K562 (cell line): ENCODE data around the gene OBP2A. TPM values are rescaled to one million over a fixed set of nuclear protein-coding genes. Genes with fewer than 3 reads are reported as not detected.

Experiments used
- ATAC-seq: fragments of 200-7000 bp; cut with Tn5 transposase; 3 replicates; pipeline ENCODE4 v1.9.1; 2020; ENCODE audit warnings: moderate library complexity
- BruUV-seq: library from RNA; stranded (reverse); fragments of 400-500 nt; replicated peaks from 2 replicates; lab custom pipeline; 2021; lab: Mats Ljungman, UMichigan
- CTCF ChIA-PET: fragments of 300-600 bp; formaldehyde crosslinking; extraction: SDS; loops from one replicate; lab custom pipeline; 2021; ENCODE audit warnings: low intra/inter-chr PET ratio; lab: Yijun Ruan, JAX
- POLR2A ChIA-PET: fragments of 300-600, 350-650 bp; sonication (Branson Sonifier 250); formaldehyde crosslinking; extraction: SDS; loops from one replicate; lab custom pipeline; 2021; ENCODE audit warnings: antibody characterized with exemption, inconsistent platforms; lab: Yijun Ruan, JAX
- DNase-seq, 4 experiments: peaks; one replicate each; pipeline versions ENCODE4 v3.0.0 to v3.0.0-alpha.2; 2011 to 2018; ENCODE audit warnings: low spot score in 3 of 4, mixed read lengths in 3 of 4; ENCODE audit errors: extremely low read depth in 1 of 4
- FAIRE-seq: peaks from 2 replicates; lab custom pipeline; 2011; peaks lifted over from hg19 to GRCh38; lab: Jason Lieb, UNC
- H2AFZ ChIP-seq: 2 replicates; pipeline ENCODE4 v1.6.0; 2011; ENCODE audit warnings: low read depth, low read length, control low read depth, inconsistent platforms
- H3K27ac ChIP-seq: fragments of 200-600 bp; 3 replicates; pipeline ENCODE4 v1.8.0; 2011; ENCODE audit warnings: low read depth, mild to moderate bottlenecking, control low read depth, inconsistent platforms, low read length, moderate library complexity, mixed read lengths; ENCODE audit errors: extremely low read depth
- H3K27me3 ChIP-seq, 2 experiments: fragments of 300-600 bp in 1 of 2; 2 replicates in 1 of 2; 3 replicates in 1 of 2; pipeline versions ENCODE4 v1.6.0 to v1.8.0; 2011; ENCODE audit warnings: inconsistent platforms in 2 of 2, low read length in 2 of 2, mild to moderate bottlenecking in 1 of 2, mixed read lengths in 1 of 2, moderate library complexity in 1 of 2; ENCODE audit not compliant: control insufficient read depth in 2 of 2, insufficient read depth in 2 of 2
- H3K36me3 ChIP-seq: fragments of 300-600 bp; 3 replicates; pipeline ENCODE4 v1.8.0; 2011; ENCODE audit warnings: mild to moderate bottlenecking, low read length, inconsistent platforms; ENCODE audit not compliant: control insufficient read depth, insufficient read depth
- H3K4me1 ChIP-seq, 2 experiments: fragments of 200-600 bp in 1 of 2; replicated peaks in 1 of 2; 2 replicates in 1 of 2; 3 replicates in 1 of 2; pipeline versions ENCODE4 v1.5.1 to v1.8.0; 2011; ENCODE audit warnings: inconsistent platforms in 2 of 2, low read length in 2 of 2, mild to moderate bottlenecking in 1 of 2, mixed read lengths in 1 of 2, moderate library complexity in 1 of 2; ENCODE audit not compliant: control insufficient read depth in 2 of 2, insufficient read depth in 2 of 2
- H3K4me2 ChIP-seq: 2 replicates; pipeline ENCODE4 v1.6.1; 2011; ENCODE audit warnings: low read length, control low read depth, inconsistent platforms, mixed read lengths; ENCODE audit not compliant: insufficient read depth
- H3K4me3 ChIP-seq: fragments of 200-600 bp; sonication (generic), shearing (Covaris generic); 2 replicates; pipeline ENCODE4 v1.5.1; 2016; ENCODE audit warnings: control low read depth, inconsistent platforms
- H3K79me2 ChIP-seq: fragments of 200-600 bp; 3 replicates; pipeline ENCODE4 v1.8.0; 2011; ENCODE audit warnings: low read length, inconsistent platforms; ENCODE audit not compliant: control insufficient read depth, insufficient read depth
- H3K9ac ChIP-seq, 2 experiments: 2 replicates each; pipeline versions ENCODE4 v1.6.0 to v1.6.1; 2011; ENCODE audit warnings: low read depth in 2 of 2, low read length in 2 of 2, control low read depth in 1 of 2, inconsistent platforms in 1 of 2, mild to moderate bottlenecking in 1 of 2, mixed read lengths in 1 of 2; ENCODE audit not compliant: insufficient read depth in 1 of 2
- H3K9me1 ChIP-seq: one replicate; pipeline ENCODE4 v1.6.0; 2011; ENCODE audit warnings: inconsistent platforms, mild to moderate bottlenecking, low read length, moderate library complexity; ENCODE audit not compliant: control insufficient read depth, insufficient read depth
- H3K9me3 ChIP-seq: replicated peaks from 2 replicates; pipeline ENCODE4 v1.5.1; 2011; ENCODE audit warnings: low read depth, low read length, inconsistent platforms; ENCODE audit not compliant: control insufficient read depth, insufficient read depth
- H4K20me1 ChIP-seq: replicated peaks from 2 replicates; pipeline ENCODE4 v1.6.1; 2011; ENCODE audit warnings: low read length, inconsistent platforms, mixed read lengths; ENCODE audit not compliant: control insufficient read depth, insufficient read depth
- JUND ChIP-seq, 2 experiments: IDR thresholded peaks; 2 replicates in 1 of 2; 3 replicates in 1 of 2; pipeline ENCODE4 v1.6.1; 2011; ENCODE audit warnings: borderline replicate concordance in 2 of 2, low read depth in 2 of 2, low read length in 2 of 2, improper control_type of control experiment in 1 of 2, missing biosample characterization in 1 of 2, missing genetic modification characterization in 1 of 2, missing genetic modification reagents in 1 of 2
- RCOR1 ChIP-seq, 2 experiments: IDR thresholded peaks; 2 replicates each; pipeline ENCODE4 v1.6.1; 2012; ENCODE audit warnings: low read depth in 2 of 2, low read length in 2 of 2, borderline replicate concordance in 1 of 2, improper control_type of control experiment in 1 of 2
- ZNF121 ChIP-seq: sonication (generic); formaldehyde crosslinking; conservative IDR thresholded peaks from 2 replicates; pipeline ENCODE4 v1.8.0; 2022; ENCODE audit warnings: missing genetic modification reagents
- WGBS: fragments of 100-300 bp; shearing (Covaris generic); methylation state at CpG from one replicate; pipeline ENCODE4 v1.1.6; 2016; ENCODE audit warnings: low coverage, mixed read lengths; ENCODE audit not compliant: insufficient coverage; ENCODE audit errors: missing lambda C conversion rate; 5-methylcytosine and 5-hydroxymethylcytosine counted together
- in situ Hi-C: fragments of 300-500 bp; cut with MboI; formaldehyde crosslinking; loops from 4 replicates; pipeline ENCODE4 v1.15.0; 2018; ENCODE audit warnings: inconsistent platforms, mixed read lengths
- intact Hi-C: fragments of 100-400 bp; cut with micrococcal nuclease; formaldehyde crosslinking; loops from 2 replicates; pipeline ENCODE4 v1.14.2; 2022
- polyA plus RNA-seq, 8 experiments: library from polyadenylated mRNA; depleted of rRNA in 4 of 8; stranded (reverse) in 5 of 8; unstranded in 3 of 8; fragments of >200 nt; fragmentation: Nextera tagmentation in 2 of 8; fragmentation: Illumina TruSeq in 1 of 8; extraction: Ambion mirVana in 2 of 8; extraction: Trizol in 1 of 8; gene quantifications; 2 replicates each; pipeline versions ENCODE4 v1.2.1 to v1.2.3, GENCODE V29; 2011 to 2014; ENCODE audit warnings: inconsistent platforms in 1 of 8, missing spikeins in 1 of 8
- total RNA-seq, 7 experiments: library from RNA; depleted of rRNA in 6 of 7; stranded (reverse); fragments of >200 nt in 6 of 7; fragmentation: Illumina TruSeq in 2 of 7; extraction: Trizol in 2 of 7; gene quantifications; 2 replicates each; pipeline versions ENCODE4 v1.2.1 to v1.2.3, GENCODE V29; 2011 to 2021; ENCODE audit warnings: low replicate concordance in 1 of 7

The OBP2A gene
- total and polyA plus RNA-seq, 9 of the 15 experiments (the other 6 are each of a cell fraction or from before 2014, with no cell fraction given): not detected

DNA sequence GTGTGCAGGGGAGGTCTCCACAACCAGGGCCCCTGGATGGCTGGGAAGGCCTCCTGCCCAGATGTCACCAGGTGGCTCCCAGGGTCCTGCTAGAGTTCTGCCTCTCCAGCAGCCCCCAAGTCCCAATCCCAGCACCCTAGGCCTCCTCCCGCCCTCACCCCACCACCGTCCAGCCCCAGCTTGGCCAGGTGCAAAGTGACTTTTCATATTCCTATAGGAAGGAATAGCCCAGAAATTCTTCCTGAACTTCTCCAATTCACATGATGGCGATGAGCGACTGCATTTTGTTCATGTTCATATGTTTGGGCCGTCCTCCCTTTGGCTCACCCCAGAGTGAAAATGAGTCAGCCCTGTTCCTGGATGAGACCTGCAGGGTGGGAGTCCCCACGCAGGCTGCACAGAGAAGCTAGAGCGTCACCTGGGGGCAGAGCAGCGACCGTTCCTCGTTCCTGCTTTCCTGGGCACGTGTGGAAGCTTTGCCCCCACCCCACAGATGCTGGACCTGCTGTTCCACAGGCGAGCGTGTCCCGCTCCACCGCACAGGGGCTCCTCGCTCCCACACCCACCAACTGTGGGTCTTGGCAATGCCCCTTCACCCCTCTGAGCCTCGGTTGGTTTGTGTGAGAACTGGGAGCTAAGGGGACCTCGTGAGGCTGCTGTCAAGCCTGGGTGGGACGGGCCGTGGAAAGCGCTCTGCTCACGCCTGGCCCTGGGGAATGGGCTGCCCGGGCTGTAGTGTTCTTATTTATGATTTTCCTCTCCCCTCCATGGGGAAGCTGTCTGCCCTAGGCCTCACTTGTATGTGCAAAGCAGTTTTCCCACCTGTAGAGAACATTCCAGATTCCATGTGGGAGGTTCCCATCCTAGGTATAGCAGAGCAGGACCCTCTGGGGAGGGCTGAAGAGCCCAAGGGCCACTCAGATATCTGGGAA is 38.6 kb upstream of the OBP2A start:
- in situ Hi-C loops (no loop called here), intact Hi-C loops (no loop called here)
- ChIA-PET CTCF (no interaction called here), POLR2A (interaction anchor here (1.2 kb wide), 1 partner anchor 58 kb away, joined by 3 read pairs; no protein-coding TSS in a partner anchor)
- H3K4me3 ChIP-seq: no peak overlapping the region
- 84% methylated on average over 15 of the region's 23 CpGs for WGBS
- peak overlapping the region; percentile 77 for H2AFZ ChIP-seq
- FAIRE-seq: peak; percentile 26
- TF ChIP-seq RCOR1 (IDR thresholded peaks at IDR 0.05; ENCODE audit: borderline replicate concordance in 1 of 2, low read depth in 2 of 2, low read length in 2 of 2) (no peak), JUND (IDR thresholded peaks at IDR 0.05; ENCODE audit: borderline replicate concordance, low read depth, low read length) (peak; percentile 17; the same call in 1 of the 2 replicates), JUND (tag; IDR thresholded peaks at IDR 0.05; ENCODE audit: borderline replicate concordance, low read depth, low read length) (no peak), ZNF121 (CRISPR knock-in tag) (no peak)
- H4K20me1 ChIP-seq: peaks cover 13% of the 10 kb centered on the region
- H3K9me1 ChIP-seq: no peaks in the 10 kb centered on the region
- H3K36me3 ChIP-seq: peaks cover 32% of the 10 kb centered on the region; the same call in 2 of the 3 replicates
- H3K27ac ChIP-seq: peak overlapping the region; percentile 74
- BruUV-seq: no TSS peak
- H3K79me2 ChIP-seq: peaks cover 22% of the 10 kb centered on the region
- H3K4me1 ChIP-seq: peaks cover 34 to 53% of the 10 kb centered on the region in 2 experiments
- peak in 1 of 4 experiments; percentile 21 for DNase-seq
- ATAC-seq: no peak
- no peaks in the 10 kb centered on the region for H3K27me3 ChIP-seq
- peak overlapping the region; percentile 36 to 86; a peak in 3 of 4 replicates for H3K9ac ChIP-seq
- peak overlapping the region; percentile 64; the same call in 1 of the 2 replicates for H3K4me2 ChIP-seq
- H3K9me3 ChIP-seq: no peaks in the 10 kb centered on the region
